GF-D8 (cell line): ENCODE data around the gene DNTTIP2.
"Not testable (repeated sequence)": the region's sequence is repeated elsewhere in the genome, so short reads cannot be mapped to it uniquely, and the experiment has no call there.

ENCODE experiments used
- DNase-seq: peaks from one replicate; lab custom pipeline; 2025; lab: John Stamatoyannopoulos, UW

Gene DNTTIP2

GRCh38 chr1:93874025-93874651 lies 4.9 kb downstream of the DNTTIP2 start:
- no peak for DNase-seq

GRCh38 chr1:93871366-93871765 lies 7.6 kb downstream of the DNTTIP2 start:
- DNase-seq = no peak

GRCh38 chr1:93869653-93870052 lies 9.4 kb downstream of the DNTTIP2 start:
- DNase-seq = no peak

- DNase-seq = not testable (repeated sequence)
These were observed 10.5 kb downstream of the DNTTIP2 start for GRCh38 chr1:93868492-93868891.

GRCh38 chr1:93865253-93865652 lies 13.8 kb downstream of the DNTTIP2 start:
- no peak for DNase-seq

GRCh38 chr1:93864175-93864574 lies 14.8 kb downstream of the DNTTIP2 start:
- DNase-seq = no peak

- DNase-seq = not testable (repeated sequence)
These were observed 21.4 kb downstream of the DNTTIP2 start for GRCh38 chr1:93857653-93858052.

- DNase-seq = not testable (repeated sequence)
These were observed 23.0 kb downstream of the DNTTIP2 start for GRCh38 chr1:93855983-93856382.

GRCh38 chr1:93853940-93854339 lies 25.1 kb downstream of the DNTTIP2 start:
- no peak for DNase-seq

GRCh38 chr1:93851878-93852277 lies 27.1 kb downstream of the DNTTIP2 start:
- DNase-seq = no peak

GRCh38 chr1:93851327-93851712 lies 27.7 kb downstream of the DNTTIP2 start:
- DNase-seq = no peak

GRCh38 chr1:93850687-93851326 lies 28.2 kb downstream of the DNTTIP2 start:
- DNase-seq = not testable (repeated sequence)

- DNase-seq = no peak
These were observed 30.6 kb downstream of the DNTTIP2 start for GRCh38 chr1:93848350-93848883.

GRCh38 chr1:93847811-93848288 lies 31.2 kb downstream of the DNTTIP2 start:
- peak; percentile 39 for DNase-seq

- DNase-seq = peak; percentile 65
These were observed 31.8 kb downstream of the DNTTIP2 start for GRCh38 chr1:93846992-93847810.

GRCh38 chr1:93846206-93846991 lies 32.6 kb downstream of the DNTTIP2 start:
- peak; percentile 56 for DNase-seq

- DNase-seq = no peak
These were observed 33.3 kb downstream of the DNTTIP2 start for GRCh38 chr1:93845538-93846205.

GRCh38 chr1:93844262-93845045 lies 34.6 kb downstream of the DNTTIP2 start:
- DNase-seq = peak; percentile 36

- no peak for DNase-seq
These were observed 36.1 kb downstream of the DNTTIP2 start for GRCh38 chr1:93842750-93843500.

GRCh38 chr1:93841771-93842170 lies 37.2 kb downstream of the DNTTIP2 start:
- no peak for DNase-seq
